Memory B cell (primary cell): Measurements from ENCODE around the gene PNMA8C.
"Not testable (repeated sequence)": the region's sequence is repeated elsewhere in the genome, so short reads cannot be mapped to it uniquely, and the experiment has no call there.

ENCODE experiments used
- ATAC-seq: fragments of 150-1000 bp; cut with Tn5 transposase; 2 replicates; pipeline ENCODE4 v1.10.0; 2021; ENCODE audit warnings: low read depth, mild to moderate bottlenecking, moderate library complexity
- DNase-seq, 2 donors: peaks; one replicate each; pipeline ENCODE4 v3.0.0; 2022; ENCODE audit warnings: low spot score in 2 of 2
- H3K27ac Mint-ChIP-seq: one replicate; pipeline ENCODE4 v1.8.0; 2022; ENCODE audit warnings: mild to moderate bottlenecking, moderate library complexity, mixed read lengths
- H3K27me3 Mint-ChIP-seq: one replicate; pipeline ENCODE4 v1.8.0; 2022; ENCODE audit warnings: mixed read lengths
- H3K36me3 Mint-ChIP-seq: one replicate; pipeline ENCODE4 v1.8.0; 2022; ENCODE audit warnings: mild to moderate bottlenecking, mixed read lengths
- H3K4me1 Mint-ChIP-seq: one replicate; pipeline ENCODE4 v1.8.0; 2022; ENCODE audit warnings: mixed read lengths
- H3K4me3 Mint-ChIP-seq: one replicate; pipeline ENCODE4 v1.8.0; 2022; ENCODE audit warnings: mild to moderate bottlenecking, moderate library complexity, mixed read lengths
- H3K9me3 Mint-ChIP-seq: one replicate; pipeline ENCODE4 v1.8.0; 2022; ENCODE audit warnings: mixed read lengths

Gene PNMA8C

DNA sequence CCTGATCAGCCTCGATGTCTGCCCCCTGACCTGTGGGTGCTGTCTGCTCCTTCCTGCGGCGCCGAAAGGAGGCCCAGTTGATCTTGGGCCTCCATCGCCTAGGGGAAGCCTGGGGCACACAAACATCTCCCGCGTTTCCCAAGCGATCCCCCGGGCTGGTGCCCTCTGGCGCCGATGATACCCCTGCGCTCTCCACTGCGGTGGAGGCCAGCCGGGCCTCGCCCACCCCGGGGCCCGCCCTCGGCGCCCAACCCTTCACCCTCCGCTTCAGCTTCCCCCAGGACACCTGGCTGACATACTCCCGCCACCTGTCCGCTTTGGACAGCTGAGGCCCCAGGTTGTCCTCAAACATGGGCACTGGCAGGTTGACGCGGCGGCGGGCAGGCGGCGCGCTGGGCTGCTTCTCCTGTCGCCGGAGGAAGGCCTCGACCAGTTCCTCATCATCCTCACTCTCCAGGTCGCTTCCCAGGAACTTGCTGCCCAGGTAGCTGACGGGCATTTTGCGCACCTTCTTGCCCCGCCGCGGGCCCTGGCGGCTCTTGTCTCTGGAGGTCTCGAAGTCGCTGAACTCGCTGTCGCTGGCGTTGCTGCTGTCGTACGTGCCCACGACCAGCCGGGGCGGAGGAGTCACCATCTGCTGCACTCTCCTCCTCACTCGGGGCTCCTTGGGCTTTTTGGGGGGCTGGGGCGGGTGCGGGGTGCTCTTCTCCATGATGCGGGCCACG is 16.6 kb downstream of the PNMA8C start:
- no peaks in the 10 kb centered on the region for H3K9me3 Mint-ChIP-seq
- H3K36me3 Mint-ChIP-seq, result peaks cover 3% of the 10 kb centered on the region
- H3K4me3 Mint-ChIP-seq, result no peak overlapping the region
- H3K4me1 Mint-ChIP-seq, result peaks cover 6% of the 10 kb centered on the region
- DNase-seq (no peak), ATAC-seq (no peak)
- H3K27me3 Mint-ChIP-seq, result peaks cover 42% of the 10 kb centered on the region
- H3K27ac Mint-ChIP-seq, result no peak overlapping the region

- peaks cover 6% of the 10 kb centered on the region for H3K4me1 Mint-ChIP-seq
- H3K27me3 Mint-ChIP-seq, result peaks cover 42% of the 10 kb centered on the region
- H3K9me3 Mint-ChIP-seq, result no peaks in the 10 kb centered on the region
- no peak overlapping the region for H3K4me3 Mint-ChIP-seq
- no peak overlapping the region for H3K27ac Mint-ChIP-seq
- no peak for DNase-seq
- H3K36me3 Mint-ChIP-seq, result peaks cover 3% of the 10 kb centered on the region
- no peak for ATAC-seq
These were observed 17.4 kb downstream of the PNMA8C start for GRCh38 chr19:46411088-46411924.

- Mint-ChIP-seq H3K9me3 (no peaks in the 10 kb centered on the region), H3K4me3 (no peak overlapping the region), H3K27ac (no peak overlapping the region), H3K4me1 (peaks cover 6% of the 10 kb centered on the region), H3K36me3 (peaks cover 3% of the 10 kb centered on the region), H3K27me3 (peaks cover 41% of the 10 kb centered on the region)
- no peak for DNase-seq
- no peak for ATAC-seq
These were observed 18.3 kb downstream of the PNMA8C start for GRCh38 chr19:46410205-46411087.

GRCh38 chr19:46409191-46409590 is 19.5 kb downstream of the PNMA8C start:
- Mint-ChIP-seq H3K27me3 (peaks cover 40% of the 10 kb centered on the region), H3K36me3 (peaks cover 3% of the 10 kb centered on the region), H3K27ac (no peak overlapping the region), H3K4me3 (no peak overlapping the region), H3K9me3 (no peaks in the 10 kb centered on the region), H3K4me1 (peaks cover 11% of the 10 kb centered on the region)
- ATAC-seq (no peak), DNase-seq (no peak)

GRCh38 chr19:46408664-46409039 is 20.1 kb downstream of the PNMA8C start:
- no peak for ATAC-seq
- Mint-ChIP-seq H3K4me3 (no peak overlapping the region), H3K9me3 (no peaks in the 10 kb centered on the region)

GRCh38 chr19:46407856-46408663 is 20.7 kb downstream of the PNMA8C start:
- Mint-ChIP-seq H3K4me1 (peaks cover 14% of the 10 kb centered on the region), H3K4me3 (no peak overlapping the region), H3K27ac (no peak overlapping the region), H3K27me3 (peaks cover 43% of the 10 kb centered on the region), H3K36me3 (peaks cover 3% of the 10 kb centered on the region), H3K9me3 (no peaks in the 10 kb centered on the region)
- no peak for DNase-seq
- ATAC-seq, result no peak

More at GRCh38 chr19:46408664-46409039, 20.1 kb downstream of the PNMA8C start:
- H3K36me3 Mint-ChIP-seq, result peaks cover 3% of the 10 kb centered on the region
- peaks cover 14% of the 10 kb centered on the region for H3K4me1 Mint-ChIP-seq
- H3K27me3 Mint-ChIP-seq, result peaks cover 41% of the 10 kb centered on the region
- H3K27ac Mint-ChIP-seq, result no peak overlapping the region
- no peak for DNase-seq

- H3K4me1 Mint-ChIP-seq, result peaks cover 17% of the 10 kb centered on the region
- H3K36me3 Mint-ChIP-seq, result peaks cover 3% of the 10 kb centered on the region
- H3K4me3 Mint-ChIP-seq, result no peak overlapping the region
- peaks cover 41% of the 10 kb centered on the region for H3K27me3 Mint-ChIP-seq
- H3K27ac Mint-ChIP-seq, result no peak overlapping the region
- DNase-seq (no peak), ATAC-seq (no peak)
- H3K9me3 Mint-ChIP-seq, result no peaks in the 10 kb centered on the region
These were observed 21.8 kb downstream of the PNMA8C start for GRCh38 chr19:46406976-46407375.

GRCh38 chr19:46404753-46405468 is 23.8 kb downstream of the PNMA8C start:
- DNase-seq, result no peak
- H3K27me3 Mint-ChIP-seq, result peaks cover 35% of the 10 kb centered on the region
- no peak overlapping the region for H3K27ac Mint-ChIP-seq
- H3K36me3 Mint-ChIP-seq, result no peaks in the 10 kb centered on the region
- peaks cover 18% of the 10 kb centered on the region for H3K4me1 Mint-ChIP-seq
- H3K9me3 Mint-ChIP-seq, result no peaks in the 10 kb centered on the region
- no peak for ATAC-seq
- H3K4me3 Mint-ChIP-seq, result no peak overlapping the region

- Mint-ChIP-seq H3K27ac (no peak overlapping the region), H3K9me3 (no peaks in the 10 kb centered on the region), H3K4me3 (no peak overlapping the region), H3K36me3 (no peaks in the 10 kb centered on the region), H3K27me3 (peaks cover 36% of the 10 kb centered on the region), H3K4me1 (peaks cover 18% of the 10 kb centered on the region)
- ATAC-seq (no peak), DNase-seq (no peak)
These were observed 24.5 kb downstream of the PNMA8C start for GRCh38 chr19:46404055-46404752.

- ATAC-seq (no peak), DNase-seq (no peak)
- no peaks in the 10 kb centered on the region for H3K36me3 Mint-ChIP-seq
- H3K4me3 Mint-ChIP-seq, result no peak overlapping the region
- no peak overlapping the region for H3K27ac Mint-ChIP-seq
- H3K27me3 Mint-ChIP-seq, result peaks cover 26% of the 10 kb centered on the region
- H3K9me3 Mint-ChIP-seq, result no peaks in the 10 kb centered on the region
- peaks cover 12% of the 10 kb centered on the region for H3K4me1 Mint-ChIP-seq
These were observed 26.0 kb downstream of the PNMA8C start for GRCh38 chr19:46402725-46403124.

DNA sequence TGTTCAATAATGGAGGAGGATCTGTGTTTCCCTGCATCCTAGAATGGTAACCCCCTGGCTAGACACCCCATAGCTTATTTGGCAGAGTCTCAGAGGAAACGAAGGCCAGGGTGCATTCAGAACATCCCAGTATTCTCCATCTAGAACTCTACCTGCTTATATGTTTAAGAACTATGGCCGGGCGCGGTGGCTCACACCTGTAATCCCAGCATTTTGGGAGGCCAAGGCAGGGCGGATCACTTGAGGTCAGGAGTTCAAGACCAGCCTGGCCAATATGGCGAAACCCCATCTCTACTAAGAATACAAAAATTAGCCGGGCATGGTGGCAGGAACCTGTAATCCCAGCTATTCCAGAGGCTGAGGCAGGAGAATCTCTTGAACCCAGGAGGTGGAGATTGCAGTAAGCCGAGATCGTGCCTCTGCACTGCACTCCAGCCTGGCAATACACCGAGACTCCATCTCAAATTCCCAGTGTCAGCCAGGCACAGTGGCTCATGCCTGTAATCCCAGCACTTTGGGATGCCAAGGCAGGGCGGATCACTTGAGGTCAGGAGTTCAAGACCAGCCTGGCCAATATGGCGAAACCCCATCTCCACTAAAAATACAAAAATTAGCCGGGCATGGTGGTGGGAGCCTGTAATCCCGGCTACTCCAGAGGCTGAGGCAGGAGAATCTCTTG is 30.8 kb downstream of the PNMA8C start:
- not testable (repeated sequence) for H3K27ac Mint-ChIP-seq, DNase-seq, ATAC-seq, H3K4me1 Mint-ChIP-seq, H3K4me3 Mint-ChIP-seq, H3K36me3 Mint-ChIP-seq, H3K9me3 Mint-ChIP-seq
- H3K27me3 Mint-ChIP-seq, result peaks cover 12% of the 10 kb centered on the region

DNA sequence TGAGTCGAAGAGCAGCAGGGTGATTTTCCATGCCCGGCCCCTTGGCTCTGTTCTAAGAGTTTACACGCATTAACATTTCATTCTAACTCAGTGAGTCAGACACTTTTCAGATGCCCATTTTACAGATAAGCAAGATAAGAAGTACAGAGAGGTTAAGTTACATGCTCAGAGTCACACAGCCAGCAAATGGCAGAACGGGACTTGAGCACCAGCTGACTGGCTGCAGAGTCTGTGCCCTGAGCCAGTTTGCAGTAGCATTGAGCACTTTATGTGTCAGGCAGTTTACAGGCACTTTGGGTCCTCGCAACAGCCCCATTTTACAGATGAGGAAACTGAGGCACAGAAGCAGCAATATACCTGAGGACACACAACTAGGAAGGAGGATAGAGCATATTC is 34.3 kb downstream of the PNMA8C start:
- Mint-ChIP-seq H3K9me3 (no peaks in the 10 kb centered on the region), H3K4me1 (no peaks in the 10 kb centered on the region), H3K36me3 (peaks cover 11% of the 10 kb centered on the region), H3K27me3 (peaks cover 2% of the 10 kb centered on the region), H3K4me3 (no peak overlapping the region), H3K27ac (no peak overlapping the region)
- no peak for ATAC-seq
- DNase-seq, result no peak
